HG03342 (cell line): ENCODE measurements around the gene UNC79.

ENCODE experiments used
- ATAC-seq: cut with Tn5 transposase; IDR thresholded peaks from one replicate; pipeline ENCODE4 v1.9.1; 2021; ENCODE audit warnings: mild to moderate bottlenecking, moderate library complexity; ENCODE audit not compliant: unreplicated experiment

Gene UNC79

DNA sequence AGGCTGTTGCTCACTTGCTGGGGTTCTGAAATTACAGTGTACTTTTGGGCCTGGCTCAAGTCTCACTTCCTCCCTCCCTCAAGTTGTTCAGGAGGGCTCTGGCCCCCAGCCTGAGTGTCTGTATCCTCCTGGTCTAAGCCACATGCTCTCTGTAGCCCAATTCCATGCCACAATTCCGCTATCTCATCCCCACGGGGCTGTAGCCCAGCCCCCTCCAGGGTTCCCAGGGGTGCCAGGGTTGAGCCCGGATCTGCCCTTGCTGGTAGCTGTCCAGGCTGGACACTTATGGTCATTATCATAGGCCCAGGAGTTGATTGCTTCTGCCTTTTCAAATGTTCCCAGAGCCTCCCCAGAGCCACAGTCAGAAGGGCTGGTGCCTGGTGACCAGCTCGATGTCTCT, 292.3 kb downstream of the UNC79 start:
- ATAC-seq = no peak

DNA sequence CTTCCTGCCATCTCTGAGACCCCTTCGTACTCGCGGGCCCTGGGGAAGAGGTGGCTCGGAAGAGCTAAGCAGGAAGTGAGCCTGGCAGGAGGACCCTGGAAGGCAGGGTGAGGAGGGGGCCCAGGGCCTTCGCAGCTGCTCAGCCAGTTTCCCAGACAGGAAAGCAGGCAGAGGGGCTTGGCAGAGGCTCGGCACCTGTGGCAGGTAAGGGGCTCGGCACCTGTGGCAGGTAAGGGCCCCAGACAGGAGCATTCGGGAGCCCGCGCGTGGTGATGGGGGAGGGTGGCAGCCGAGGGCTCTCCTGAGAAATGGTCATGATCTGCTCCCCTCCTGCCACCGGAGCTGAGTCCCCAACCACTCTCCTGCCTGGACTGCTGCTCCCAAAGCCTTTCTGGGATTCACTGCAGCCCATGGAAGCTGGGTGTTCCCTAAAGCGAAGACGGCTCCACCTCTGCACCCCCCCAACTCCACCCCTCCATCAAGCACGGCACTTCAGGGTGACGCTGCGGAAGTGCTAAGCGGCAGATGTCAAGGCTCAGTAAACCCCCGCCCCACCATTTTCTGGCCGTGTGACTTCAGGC, 294.4 kb downstream of the UNC79 start:
- ATAC-seq = no peak

DNA sequence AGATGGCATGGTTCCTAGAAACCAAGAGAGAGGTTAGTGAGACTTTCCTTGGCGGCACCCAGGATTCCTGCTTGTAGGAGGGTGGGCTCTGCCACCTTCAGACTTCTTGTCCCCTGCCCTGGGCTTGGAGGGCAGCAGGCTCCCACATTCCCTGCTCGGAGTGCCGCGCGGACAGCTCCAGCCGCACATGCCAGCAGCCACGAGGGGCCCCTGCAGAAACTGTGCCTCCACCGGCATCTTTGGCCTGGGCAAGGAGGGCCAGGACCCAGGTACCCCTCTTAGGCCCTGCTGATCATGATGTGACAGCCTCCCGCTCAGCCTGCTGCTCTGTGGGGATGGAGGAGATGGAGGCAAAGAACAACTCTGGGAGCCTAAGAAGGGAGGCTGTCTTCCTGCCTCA, 295.3 kb downstream of the UNC79 start:
- ATAC-seq = no peak

DNA sequence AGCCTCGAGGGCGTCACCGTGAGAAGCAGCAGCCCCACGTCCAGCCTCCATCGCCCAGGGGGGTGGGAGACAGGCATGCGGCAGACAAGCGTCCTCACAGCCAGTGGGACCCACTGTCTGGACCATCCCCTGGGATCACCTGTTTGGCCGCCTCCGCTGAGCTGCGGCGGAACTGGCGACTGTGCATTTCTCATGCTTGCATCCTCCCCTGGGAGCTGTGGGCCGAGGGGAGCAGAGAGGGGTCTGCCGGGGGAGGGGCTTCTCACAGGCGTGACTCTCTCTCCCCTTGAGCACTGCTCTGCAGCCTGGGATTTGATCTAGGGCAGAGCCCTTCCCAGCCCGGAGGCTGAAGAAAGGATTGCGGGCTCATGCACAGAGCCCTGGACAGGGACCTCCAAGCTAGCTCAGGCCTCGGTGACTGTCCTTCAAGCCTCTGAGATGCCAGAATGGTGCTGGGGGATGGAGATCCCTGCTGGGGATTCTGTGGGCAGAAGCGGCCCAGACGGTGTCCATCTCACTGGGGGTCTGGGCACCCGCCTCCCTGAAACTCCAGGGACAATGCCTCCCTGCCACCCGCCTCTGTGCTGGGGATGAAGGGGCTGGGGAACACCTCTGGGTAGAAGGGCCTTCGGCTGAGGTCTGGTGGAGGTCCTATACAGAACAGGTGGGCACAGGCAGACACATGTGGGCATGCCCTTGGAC, 296.5 kb downstream of the UNC79 start:
- ATAC-seq = no peak

DNA sequence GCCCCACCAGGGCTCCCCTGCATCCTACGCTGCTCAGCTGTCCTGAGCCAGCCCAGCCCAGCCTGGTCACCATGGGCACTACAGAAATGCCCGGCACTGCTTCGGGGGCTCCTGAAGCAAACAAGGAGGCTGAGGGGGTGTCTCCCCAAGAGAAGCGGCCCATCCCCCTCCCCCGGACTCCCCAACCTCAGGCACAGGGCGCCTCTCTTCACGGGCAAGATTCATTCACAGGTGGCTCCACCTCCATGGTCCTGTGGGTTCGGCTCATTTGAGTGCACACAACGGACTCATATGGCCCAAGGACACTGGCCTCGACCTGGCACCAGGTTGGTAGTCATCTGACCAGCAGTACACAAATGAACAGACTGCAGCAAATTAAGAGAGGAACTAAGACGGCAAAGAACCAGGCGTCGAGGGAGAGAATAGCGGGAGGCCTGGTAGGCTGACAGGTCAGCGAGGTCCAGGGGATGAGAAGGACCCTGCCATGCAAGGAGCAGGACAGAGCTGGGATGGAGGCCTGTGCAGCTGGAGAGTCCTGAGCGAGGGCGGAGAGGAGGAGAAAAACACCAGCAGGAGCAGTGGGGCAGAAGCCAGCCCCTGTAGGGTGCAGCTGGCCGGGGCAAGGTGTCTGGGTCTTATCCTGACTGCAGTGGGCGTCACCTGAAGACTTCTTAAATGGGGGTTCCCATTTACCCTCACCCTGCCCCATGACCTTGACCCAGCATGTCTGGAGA, 297.3 kb downstream of the UNC79 start:
- no peak for ATAC-seq

DNA sequence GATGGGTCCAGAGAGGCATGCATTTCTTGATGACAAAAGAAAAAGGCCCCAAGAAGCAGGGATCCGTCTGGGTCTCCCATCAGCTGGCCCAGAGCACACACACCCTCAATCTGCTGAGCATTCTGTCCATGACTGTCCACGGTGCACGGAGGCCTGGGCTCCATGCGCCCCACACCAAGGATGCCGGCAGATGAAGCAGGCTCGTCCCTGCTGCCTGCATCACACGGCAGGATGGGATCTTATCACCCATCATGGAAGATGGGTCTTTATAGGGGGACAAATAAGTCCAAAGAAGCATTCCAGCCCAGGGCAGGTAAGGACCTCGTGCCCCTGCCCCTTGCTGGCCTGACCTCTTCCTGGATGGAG, 297.9 kb downstream of the UNC79 start:
- ATAC-seq = no peak

DNA sequence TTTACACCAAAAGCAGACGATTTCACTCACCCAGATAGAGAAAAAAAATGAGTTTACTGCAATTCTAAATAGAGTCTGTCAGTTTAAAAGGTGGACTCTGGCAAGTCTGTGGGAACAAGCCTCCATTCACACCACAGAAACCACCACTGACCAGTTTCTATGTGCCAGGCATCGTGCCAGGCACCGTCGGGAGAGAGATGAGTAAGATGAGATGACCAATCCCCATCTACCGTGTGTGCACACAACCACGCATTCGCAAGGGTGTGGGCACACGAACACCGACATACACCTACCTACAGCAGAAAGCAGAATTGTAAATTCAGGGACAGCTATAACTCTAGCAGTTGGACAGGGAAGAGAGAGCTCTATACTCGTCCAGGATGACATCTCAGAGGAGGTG, 299.3 kb downstream of the UNC79 start:
- ATAC-seq = no peak

DNA sequence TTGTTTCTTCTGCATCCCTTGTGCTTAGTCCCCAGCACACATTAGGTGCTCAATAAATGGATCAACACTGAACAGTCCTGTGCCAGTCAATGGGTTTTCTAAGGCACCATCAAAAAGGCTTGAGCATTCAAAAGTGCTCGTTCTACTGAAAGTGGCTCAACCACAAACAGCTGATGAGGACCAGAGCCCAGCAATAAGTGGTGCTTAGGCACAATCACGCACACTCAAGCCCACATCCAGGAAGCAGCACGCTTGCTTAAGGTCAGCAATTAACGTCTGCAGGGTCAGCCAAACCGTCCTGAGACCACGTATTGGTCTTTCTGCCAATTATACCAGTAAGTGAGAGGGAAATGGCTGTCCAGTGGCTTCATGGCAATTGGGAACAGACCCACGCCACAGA, 301.0 kb downstream of the UNC79 start:
- ATAC-seq = no peak

DNA sequence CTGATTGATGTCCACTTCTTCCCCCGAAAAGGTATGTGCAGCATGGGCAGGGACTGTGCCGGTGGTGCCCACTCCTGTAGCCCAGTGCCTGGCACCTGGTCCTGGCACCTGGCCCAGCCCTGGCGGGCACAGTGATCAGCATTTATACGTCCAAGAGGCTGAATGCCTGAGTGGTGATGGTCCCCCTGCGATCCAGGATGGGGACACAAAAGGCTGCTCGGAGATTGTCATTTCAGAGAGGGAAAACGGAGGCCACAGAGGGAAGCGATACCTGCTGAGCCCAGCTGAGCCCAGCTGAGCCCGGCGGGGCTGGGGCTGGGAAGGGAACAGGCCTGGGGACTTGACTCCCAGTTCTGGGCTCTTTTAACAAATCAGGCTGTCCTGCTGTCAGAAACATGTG, 301.8 kb downstream of the UNC79 start:
- ATAC-seq = no peak

DNA sequence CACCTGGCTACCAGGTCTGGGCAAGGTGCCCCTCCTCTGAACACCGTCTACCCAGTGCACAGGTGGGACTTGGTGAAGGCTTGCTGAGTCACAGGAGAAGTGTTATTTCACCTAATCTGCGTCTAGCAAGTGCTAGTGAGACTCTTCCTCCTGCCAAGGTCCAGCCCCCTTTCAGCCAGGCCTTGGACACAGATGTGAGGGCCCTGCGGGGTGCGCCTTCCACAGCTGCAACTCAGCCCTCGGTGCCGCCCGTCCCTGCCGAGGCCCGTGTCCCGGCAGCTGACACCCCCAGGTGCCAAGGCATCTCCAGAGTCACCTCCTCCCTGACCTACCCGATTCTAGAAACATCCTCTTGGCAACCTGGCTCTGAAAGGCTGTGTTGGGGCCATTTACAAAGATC, 302.5 kb downstream of the UNC79 start:
- ATAC-seq = no peak

DNA sequence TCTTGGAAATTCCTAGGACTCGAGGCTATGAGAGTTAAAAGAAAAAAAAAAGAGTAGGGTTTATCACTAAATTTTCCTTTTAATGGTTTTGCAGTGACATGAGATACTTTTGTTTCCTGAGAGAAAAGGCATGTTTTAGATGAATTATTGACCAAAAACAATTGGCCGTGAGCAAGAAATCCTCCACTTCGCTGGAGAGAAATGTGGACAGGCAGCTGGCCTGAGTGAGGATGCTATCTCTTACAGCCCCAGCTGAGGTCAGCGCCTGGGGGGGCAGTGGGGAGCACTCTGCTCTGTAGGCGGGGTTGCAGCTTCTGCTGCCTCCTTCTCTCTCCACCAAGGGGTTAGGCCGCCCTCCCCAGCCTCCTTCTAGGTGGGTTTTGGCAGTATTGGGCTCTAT, 302.9 kb downstream of the UNC79 start:
- ATAC-seq = no peak

DNA sequence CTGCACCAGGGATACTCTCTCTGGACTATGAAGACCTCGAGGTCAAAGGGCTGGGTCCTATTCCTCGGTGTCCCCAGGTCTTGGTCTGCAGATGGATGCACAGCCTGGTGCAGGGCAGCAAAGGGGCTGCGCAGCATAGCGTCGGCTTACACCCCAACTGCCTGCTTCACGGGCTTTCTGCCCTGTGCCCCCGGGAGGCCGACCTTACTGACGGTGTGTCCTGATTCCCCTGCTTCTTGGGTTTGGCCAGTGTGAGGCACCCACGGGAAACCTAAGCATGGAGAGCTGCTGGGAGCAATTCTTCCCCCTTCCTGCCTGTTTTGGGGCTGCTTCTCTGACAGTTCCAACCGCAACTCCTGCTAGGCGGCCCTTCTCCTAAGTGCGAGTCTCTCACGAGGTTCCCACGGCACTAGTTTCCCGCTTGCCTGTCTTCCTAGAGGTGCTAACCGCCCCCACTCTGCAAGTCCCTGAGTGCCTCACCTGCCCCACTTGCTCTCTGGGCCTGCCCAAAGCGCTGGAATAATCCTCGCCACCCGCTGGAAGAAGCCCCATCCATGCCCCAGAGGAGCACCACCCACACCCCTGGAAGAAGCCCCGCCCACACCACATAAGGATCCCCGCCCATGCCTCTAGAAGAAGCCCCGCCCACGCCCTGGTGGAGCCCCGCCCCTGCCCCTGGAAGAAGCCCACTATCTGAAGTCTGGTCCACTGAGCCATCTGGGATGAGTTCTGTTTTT, 303.5 kb downstream of the UNC79 start:
- ATAC-seq = no peak

DNA sequence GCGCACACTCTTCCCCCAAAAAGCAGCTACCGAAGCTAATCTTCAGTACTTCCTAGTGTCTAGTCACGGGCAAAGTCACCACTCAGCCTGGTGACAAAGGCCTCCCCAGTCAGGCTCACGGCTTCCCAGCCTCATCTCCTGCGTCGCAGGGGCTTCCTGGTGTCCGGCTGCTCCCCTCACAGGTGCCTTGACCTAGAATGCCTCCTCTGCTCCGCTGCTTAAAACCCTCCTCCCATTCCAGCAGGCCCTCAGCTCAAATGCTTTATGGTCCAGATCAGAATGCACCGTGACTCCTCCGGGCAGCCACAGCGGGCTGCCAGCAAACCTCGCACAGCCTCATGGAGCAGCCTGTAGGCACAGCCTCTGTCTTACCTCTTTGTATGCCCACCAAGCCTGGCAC, 304.5 kb downstream of the UNC79 start:
- no peak for ATAC-seq

DNA sequence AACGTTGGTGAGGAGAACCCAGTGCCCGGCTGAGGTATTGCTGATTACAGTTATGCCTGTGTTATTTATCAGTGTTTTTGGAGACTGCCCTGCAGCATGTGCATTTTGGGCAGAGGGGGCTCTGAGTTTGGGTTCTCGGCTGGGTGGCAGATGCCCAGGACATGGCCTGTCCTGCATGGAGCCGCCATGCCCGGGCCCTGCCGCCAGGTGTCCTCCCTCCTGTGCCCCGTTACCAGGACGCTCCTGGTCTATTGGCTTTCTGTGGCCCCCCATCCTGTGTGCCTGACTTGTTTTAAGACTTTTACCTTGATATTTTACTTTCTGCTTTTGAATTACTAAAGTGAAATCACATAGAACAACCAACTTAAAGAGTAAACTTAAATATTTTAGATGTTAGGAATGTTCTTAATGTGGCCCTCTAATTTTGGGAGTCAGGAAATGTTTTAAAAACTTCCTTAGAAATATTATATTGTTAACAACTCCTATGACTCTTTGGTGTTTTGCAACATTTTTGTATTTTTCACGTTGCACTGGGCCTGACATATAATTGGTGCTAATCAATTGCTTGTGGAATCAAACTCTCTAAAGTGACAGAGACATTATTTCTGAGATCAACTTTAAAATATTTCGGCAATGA, 305.8 kb downstream of the UNC79 start:
- ATAC-seq = no peak

DNA sequence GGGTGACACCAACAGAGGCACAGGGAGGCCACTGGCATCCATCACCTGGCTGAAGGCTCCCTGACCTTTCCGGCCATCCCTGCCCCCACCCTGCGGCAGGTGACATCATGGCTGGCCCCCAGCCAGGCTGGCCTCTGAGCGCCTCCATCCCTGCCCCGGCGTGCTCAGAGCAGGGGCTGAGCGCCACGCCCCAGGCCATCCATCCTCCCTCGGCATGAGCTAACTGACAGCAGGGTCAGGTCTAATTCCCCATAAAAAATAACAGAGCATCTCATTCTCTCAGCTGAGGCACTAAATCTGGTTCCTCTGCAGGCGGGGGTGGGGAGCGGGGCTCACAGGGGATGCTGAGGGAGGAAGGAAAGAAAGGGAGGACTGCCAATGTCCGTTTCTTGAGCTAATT, 306.9 kb downstream of the UNC79 start:
- no peak for ATAC-seq

DNA sequence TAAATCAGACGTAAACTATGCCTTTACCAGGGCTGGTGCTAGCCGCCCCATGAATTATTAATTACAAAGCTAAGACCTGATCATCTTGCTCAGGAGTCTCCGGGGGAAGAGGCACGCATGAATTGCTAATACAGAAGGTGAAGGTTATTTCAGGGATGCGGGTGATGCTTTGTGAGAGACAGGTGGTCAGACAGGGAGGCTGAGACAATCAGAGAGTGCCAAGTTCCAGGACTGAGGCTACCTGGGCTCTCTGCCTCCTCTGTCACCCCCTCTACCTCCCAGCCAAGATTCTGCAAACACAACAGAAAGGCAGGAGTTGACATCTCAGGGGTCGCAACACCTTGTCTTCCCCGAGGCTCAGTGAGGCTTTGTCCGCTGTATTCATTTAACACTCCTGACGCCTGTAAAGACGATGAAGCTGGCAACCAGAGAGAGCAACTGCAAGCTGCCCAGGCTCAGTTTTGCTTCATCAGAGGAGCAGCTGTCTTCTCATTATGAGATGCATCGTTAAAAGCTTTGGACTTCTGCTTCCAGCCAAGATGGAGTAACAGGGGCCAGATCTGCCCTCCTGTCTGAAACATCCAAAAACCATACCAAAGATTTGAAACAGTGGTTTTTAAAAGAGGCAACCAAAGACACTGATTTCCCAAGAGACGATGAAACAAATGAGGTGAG, 311.0 kb downstream of the UNC79 start:
- no peak for ATAC-seq

DNA sequence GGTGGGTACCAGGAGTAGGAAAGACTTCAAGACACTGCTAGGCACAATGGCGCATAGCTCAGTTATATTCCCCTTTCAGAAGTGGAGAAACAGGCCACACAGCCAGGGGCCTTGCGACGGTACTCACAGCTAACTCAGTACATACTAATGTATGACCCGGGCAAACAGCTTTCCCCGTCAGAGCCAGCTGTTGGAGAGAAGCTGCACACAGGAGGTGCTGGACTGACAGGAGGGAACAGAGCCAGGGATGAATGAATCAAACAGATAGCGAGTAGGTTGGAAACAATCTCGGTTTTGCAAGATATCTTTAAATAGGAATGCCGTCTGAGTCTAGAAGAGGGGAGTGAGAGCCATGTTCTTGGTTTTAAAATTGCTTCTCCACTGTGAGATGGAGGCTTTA, 312.0 kb downstream of the UNC79 start:
- ATAC-seq = no peak

DNA sequence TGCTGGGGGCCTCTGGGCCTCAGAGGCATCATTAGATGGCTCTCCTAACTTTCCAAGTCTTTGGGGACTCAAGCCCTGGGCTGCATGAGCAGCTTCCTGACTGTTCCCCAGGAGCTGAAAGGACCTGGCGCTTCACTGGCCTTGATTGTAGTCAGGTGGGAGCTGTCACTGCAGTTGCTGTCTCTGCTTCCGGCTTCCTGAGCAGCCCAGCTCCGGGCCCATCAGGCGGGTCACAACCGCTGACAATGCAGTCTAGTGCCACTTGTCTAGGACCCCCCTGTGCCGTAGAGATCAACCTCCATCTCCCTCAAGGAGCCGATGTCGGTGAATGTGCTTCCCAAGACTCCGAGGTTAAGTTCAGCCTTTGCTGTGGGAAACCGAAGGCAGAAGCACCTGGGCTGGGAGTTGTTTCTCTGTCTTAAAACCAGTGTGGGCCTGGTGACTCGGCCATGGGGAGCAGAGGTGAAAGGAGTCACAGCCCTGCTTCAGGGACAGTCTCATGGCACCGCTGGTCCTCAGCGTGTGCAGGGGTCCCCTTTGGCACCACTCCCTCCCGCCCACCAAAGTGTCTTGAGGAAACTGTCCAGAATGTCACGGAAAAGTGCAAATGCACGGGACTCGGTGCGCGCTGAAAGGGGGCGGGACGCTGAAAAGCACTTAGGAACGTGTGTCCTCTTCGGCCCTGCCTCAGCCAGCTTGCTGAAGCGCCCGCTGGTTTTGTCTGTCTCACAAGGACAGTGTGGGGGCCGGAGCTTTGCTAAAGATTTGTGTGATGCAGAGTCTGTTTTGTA, 312.7 kb downstream of the UNC79 start:
- no peak for ATAC-seq

DNA sequence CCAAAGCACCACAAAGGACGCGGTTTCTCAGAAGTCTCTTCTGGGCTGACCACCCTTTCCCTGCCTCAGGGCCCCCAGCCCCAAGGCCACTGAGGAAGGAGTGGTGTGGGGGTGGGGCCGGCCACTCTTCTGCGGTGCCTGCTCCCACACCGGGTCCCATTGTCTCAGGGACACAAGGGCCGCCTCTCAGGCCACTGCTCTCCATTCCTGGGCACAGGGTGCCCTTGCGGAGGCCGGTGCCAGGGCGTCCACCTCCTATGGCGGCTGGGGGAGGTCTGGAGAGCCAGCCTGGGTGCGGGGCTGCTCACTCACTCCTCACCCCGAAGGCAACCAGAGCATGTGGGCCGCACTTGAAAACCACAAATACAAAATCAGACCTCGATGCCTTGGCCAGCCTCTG, 313.4 kb downstream of the UNC79 start:
- no peak for ATAC-seq

DNA sequence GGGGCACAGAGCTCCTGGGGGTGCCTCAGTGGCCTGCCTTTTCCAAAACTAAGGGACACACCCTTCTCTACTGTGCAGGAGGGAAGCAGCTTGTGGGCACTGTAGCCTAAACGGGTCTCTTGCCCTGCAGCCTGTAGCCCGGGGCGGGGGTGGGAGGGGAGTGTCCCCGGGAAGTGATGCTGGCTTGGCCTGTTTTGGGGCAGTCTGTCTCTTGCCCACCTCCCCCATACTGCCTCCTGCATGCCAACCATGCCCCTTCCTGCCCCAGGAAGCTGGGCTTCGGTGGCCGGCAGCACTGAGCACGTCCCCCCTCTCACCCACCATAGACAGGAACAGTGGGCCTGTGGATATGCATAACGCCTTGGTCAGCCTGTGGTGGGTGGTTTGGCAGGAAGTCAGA, 314.1 kb downstream of the UNC79 start:
- ATAC-seq = no peak
